ENCODE data around the gene IL1F10. TPM values are rescaled to one million over a fixed set of nuclear protein-coding genes. Genes with fewer than 3 reads are reported as not detected.
"Not testable (repeated sequence)": the region's sequence is repeated elsewhere in the genome, so short reads cannot be mapped to it uniquely, and the experiment has no call there.

Gene IL1F10
- polyA plus RNA-seq, 1 donor from 2014 or later = not detected

DNA sequence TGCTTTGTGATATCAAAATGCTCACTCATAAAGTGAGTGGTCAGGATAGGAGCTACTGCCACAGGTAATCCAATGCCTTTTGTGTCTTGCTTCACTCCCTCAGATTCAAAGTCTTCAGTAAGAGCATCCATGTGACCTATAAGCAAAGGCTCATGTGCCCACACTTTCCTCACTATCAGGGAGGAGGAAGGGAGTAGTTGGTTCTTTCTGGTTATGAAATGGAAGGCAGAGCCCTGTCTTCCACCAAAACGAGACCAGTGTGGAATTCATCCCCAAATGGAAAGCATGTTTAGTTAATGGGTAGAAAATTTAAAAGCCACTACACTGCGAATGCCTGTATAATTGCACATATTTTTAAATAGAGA lies 25.8 kb downstream of the IL1F10 start:
- no peaks in the 10 kb centered on the region for H3K36me3 ChIP-seq (ENCODE audit: insufficient read depth, low read length)
- no peaks in the 10 kb centered on the region for H3F3A ChIP-seq (ENCODE audit: insufficient read depth, low read length, poor library complexity, severe bottlenecking)
- TF ChIP-seq POLR2AphosphoS5 (IDR thresholded peaks at IDR 0.05) (no peak), EZH2 (IDR thresholded peaks at IDR 0.05; ENCODE audit: borderline replicate concordance, insufficient read depth, low read length, poor library complexity, severe bottlenecking) (no peak), RAD21 (conservative IDR thresholded peaks at IDR 0.05) (no peak)
- no peak overlapping the region for H3K4me2 ChIP-seq (ENCODE audit: low read length)
- no peaks in the 10 kb centered on the region for H3K9me3 ChIP-seq (ENCODE audit: low read length)
- no peak overlapping the region for H3K4me3 ChIP-seq (ENCODE audit: low read length)
- no peak overlapping the region for H3K9ac ChIP-seq (ENCODE audit: low read length)
- H3K27me3 ChIP-seq (ENCODE audit: insufficient read depth, low read depth, low read length) = no peaks in the 10 kb centered on the region
- H4K20me1 ChIP-seq (ENCODE audit: insufficient read depth) = no peaks in the 10 kb centered on the region
- no peak overlapping the region for H2AFZ ChIP-seq (ENCODE audit: low read depth, low read length)
- H3K79me2 ChIP-seq (replicated peaks; ENCODE audit: insufficient read depth, low read length) = no peaks in the 10 kb centered on the region
- H3K27ac ChIP-seq (ENCODE audit: low read length) = no peak overlapping the region
- no peaks in the 10 kb centered on the region for H3K9me2 ChIP-seq (ENCODE audit: insufficient read depth, low read length)

DNA sequence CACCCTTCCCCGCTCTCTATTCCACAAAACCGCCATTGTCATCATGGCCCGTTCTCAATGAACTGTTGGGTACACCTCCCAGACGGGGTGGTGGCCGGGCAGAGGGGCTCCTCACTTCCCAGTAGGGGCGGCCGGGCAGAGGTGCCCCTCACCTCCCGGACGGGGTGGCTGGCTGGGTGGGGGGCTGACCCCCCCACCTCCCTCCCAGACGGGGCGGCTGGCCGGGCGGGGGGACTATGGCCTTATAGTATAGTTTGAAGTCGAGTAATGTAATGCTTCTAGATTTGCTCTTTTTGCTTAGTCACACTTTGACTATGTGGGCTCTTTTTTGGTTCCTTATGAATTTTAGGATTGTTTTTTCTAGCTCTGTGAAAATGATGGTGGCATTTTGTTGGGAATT lies 28.5 kb downstream of the IL1F10 start:
- H3K4me2 ChIP-seq (ENCODE audit: low read length); H3K9ac ChIP-seq (ENCODE audit: low read length); H3F3A ChIP-seq (ENCODE audit: insufficient read depth, low read length, poor library complexity, severe bottlenecking); H3K79me2 ChIP-seq (replicated peaks; ENCODE audit: insufficient read depth, low read length); H4K20me1 ChIP-seq (ENCODE audit: insufficient read depth); H2AFZ ChIP-seq (ENCODE audit: low read depth, low read length); H3K27me3 ChIP-seq (ENCODE audit: insufficient read depth, low read depth, low read length); H3K9me3 ChIP-seq (ENCODE audit: low read length); H3K9me2 ChIP-seq (ENCODE audit: insufficient read depth, low read length); H3K27ac ChIP-seq (ENCODE audit: low read length); H3K4me3 ChIP-seq (ENCODE audit: low read length); H3K36me3 ChIP-seq (ENCODE audit: insufficient read depth, low read length): not testable (repeated sequence)

DNA sequence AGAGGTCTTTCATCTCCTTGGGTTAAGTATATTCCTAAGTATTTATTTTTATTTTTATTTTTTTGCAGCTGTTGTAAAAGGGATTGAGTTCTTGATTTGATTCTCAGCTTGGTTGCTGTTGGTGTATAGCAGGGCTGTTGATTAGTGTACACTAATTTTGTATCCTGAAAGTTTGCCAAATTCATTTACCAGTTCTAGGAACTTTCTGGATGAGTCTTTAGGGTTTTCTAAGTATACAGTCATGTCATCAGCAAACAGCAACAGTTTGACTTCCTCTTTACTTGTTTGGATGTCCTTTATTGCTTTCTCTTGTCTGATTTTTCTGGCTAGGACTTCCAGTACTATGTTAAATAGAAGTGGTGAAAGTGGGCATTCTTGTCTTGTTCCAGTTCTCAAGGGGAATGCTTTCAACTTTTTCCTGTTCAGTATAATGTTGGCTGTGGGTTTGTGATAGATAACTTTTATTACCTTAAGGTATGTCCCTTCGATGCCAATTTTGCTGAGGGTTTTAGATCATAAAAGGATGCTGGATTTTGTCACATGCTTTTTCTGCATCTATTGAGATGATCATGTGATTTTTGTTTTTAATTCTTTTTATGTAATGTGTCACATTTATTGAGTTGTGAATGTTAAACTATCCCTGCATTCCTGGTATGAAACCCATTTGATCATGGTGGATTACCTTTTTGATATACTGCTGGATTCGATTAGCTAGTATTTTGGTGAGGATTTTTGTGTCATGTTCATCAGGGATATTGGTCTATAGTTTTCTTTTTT lies 29.3 kb downstream of the IL1F10 start:
- not testable (repeated sequence) for H2AFZ ChIP-seq (ENCODE audit: low read depth, low read length); H3K4me2 ChIP-seq (ENCODE audit: low read length)

DNA sequence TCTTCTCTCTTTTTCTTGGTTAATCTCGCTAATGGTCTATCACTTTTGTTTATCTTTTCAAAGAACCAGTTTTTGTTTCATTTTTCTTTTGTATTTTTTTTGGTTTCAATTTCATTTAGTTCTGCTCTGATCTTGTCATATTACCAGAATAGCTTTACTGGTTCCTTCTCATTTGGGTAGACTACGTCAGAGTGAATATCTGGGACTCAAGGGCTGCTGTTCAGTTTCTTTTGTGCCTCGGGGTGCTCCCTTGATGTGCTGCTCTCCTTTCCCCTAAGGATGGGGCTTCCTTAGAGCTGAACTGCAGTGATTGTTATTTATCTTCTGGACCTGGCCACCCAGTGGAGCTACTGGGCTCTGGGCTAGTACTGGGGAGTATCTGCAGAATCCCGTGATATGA lies 30.3 kb downstream of the IL1F10 start:
- Histone ChIP-seq H3K4me2 (ENCODE audit: low read length) (no peak overlapping the region), H2AFZ (ENCODE audit: low read depth, low read length) (no peak overlapping the region), H3K27ac (ENCODE audit: low read length) (no peak overlapping the region), H3K36me3 (ENCODE audit: insufficient read depth, low read length) (no peaks in the 10 kb centered on the region), H3K4me3 (ENCODE audit: low read length) (no peak overlapping the region), H3K79me2 (replicated peaks; ENCODE audit: insufficient read depth, low read length) (no peaks in the 10 kb centered on the region), H3K9me2 (ENCODE audit: insufficient read depth, low read length) (no peaks in the 10 kb centered on the region), H3F3A (ENCODE audit: insufficient read depth, low read length, poor library complexity, severe bottlenecking) (no peaks in the 10 kb centered on the region), H3K27me3 (ENCODE audit: insufficient read depth, low read depth, low read length) (no peaks in the 10 kb centered on the region), H3K9me3 (ENCODE audit: low read length) (no peaks in the 10 kb centered on the region), H3K9ac (ENCODE audit: low read length) (no peak overlapping the region), H4K20me1 (ENCODE audit: insufficient read depth) (no peaks in the 10 kb centered on the region)
- TF ChIP-seq POLR2AphosphoS5 (IDR thresholded peaks at IDR 0.05) = no peak
- TF ChIP-seq, protein P1, sequence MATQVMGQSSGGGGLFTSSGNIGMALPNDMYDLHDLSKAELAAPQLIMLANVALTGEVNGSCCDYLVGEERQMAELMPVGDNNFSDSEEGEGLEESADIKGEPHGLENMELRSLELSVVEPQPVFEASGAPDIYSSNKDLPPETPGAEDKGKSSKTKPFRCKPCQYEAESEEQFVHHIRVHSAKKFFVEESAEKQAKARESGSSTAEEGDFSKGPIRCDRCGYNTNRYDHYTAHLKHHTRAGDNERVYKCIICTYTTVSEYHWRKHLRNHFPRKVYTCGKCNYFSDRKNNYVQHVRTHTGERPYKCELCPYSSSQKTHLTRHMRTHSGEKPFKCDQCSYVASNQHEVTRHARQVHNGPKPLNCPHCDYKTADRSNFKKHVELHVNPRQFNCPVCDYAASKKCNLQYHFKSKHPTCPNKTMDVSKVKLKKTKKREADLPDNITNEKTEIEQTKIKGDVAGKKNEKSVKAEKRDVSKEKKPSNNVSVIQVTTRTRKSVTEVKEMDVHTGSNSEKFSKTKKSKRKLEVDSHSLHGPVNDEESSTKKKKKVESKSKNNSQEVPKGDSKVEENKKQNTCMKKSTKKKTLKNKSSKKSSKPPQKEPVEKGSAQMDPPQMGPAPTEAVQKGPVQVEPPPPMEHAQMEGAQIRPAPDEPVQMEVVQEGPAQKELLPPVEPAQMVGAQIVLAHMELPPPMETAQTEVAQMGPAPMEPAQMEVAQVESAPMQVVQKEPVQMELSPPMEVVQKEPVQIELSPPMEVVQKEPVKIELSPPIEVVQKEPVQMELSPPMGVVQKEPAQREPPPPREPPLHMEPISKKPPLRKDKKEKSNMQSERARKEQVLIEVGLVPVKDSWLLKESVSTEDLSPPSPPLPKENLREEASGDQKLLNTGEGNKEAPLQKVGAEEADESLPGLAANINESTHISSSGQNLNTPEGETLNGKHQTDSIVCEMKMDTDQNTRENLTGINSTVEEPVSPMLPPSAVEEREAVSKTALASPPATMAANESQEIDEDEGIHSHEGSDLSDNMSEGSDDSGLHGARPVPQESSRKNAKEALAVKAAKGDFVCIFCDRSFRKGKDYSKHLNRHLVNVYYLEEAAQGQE (IDR thresholded peaks at IDR 0.05; ENCODE audit: borderline replicate concordance) = no peak
- TF ChIP-seq, protein P2, sequence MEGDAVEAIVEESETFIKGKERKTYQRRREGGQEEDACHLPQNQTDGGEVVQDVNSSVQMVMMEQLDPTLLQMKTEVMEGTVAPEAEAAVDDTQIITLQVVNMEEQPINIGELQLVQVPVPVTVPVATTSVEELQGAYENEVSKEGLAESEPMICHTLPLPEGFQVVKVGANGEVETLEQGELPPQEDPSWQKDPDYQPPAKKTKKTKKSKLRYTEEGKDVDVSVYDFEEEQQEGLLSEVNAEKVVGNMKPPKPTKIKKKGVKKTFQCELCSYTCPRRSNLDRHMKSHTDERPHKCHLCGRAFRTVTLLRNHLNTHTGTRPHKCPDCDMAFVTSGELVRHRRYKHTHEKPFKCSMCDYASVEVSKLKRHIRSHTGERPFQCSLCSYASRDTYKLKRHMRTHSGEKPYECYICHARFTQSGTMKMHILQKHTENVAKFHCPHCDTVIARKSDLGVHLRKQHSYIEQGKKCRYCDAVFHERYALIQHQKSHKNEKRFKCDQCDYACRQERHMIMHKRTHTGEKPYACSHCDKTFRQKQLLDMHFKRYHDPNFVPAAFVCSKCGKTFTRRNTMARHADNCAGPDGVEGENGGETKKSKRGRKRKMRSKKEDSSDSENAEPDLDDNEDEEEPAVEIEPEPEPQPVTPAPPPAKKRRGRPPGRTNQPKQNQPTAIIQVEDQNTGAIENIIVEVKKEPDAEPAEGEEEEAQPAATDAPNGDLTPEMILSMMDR (IDR thresholded peaks at IDR 0.05; ENCODE audit: poor library complexity, severe bottlenecking) = no peak
- no peak for TF ChIP-seq EP300 (conservative IDR thresholded peaks at IDR 0.05; ENCODE audit: poor library complexity, severe bottlenecking)
- TF ChIP-seq RAD21 (conservative IDR thresholded peaks at IDR 0.05) = no peak
- TF ChIP-seq EZH2 (IDR thresholded peaks at IDR 0.05; ENCODE audit: borderline replicate concordance, insufficient read depth, low read length, poor library complexity, severe bottlenecking) = no peak
- TF ChIP-seq MXI1 (conservative IDR thresholded peaks at IDR 0.05; ENCODE audit: poor library complexity, severe bottlenecking) = no peak
- no peak for TF ChIP-seq TAF1 (IDR thresholded peaks at IDR 0.05; ENCODE audit: low read depth)
- TF ChIP-seq SMC3 (conservative IDR thresholded peaks at IDR 0.05; ENCODE audit: poor library complexity) = no peak

More for the DNA sequence above, 29.3 kb downstream of the IL1F10 start:
- not testable (repeated sequence) for H3K27me3 ChIP-seq (ENCODE audit: insufficient read depth, low read depth, low read length); H3K79me2 ChIP-seq (replicated peaks; ENCODE audit: insufficient read depth, low read length); H3K4me3 ChIP-seq (ENCODE audit: low read length); H4K20me1 ChIP-seq (ENCODE audit: insufficient read depth); H3K9me2 ChIP-seq (ENCODE audit: insufficient read depth, low read length); H3K27ac ChIP-seq (ENCODE audit: low read length); H3K9ac ChIP-seq (ENCODE audit: low read length); H3F3A ChIP-seq (ENCODE audit: insufficient read depth, low read length, poor library complexity, severe bottlenecking); H3K36me3 ChIP-seq (ENCODE audit: insufficient read depth, low read length); H3K9me3 ChIP-seq (ENCODE audit: low read length)
